Spleen (tissue), 7 donors: Measurements from ENCODE around the gene CD82.

Experiments used
- POLR2A ChIP-seq, 3 donors: fragments of 450-650 bp; IDR thresholded peaks; one replicate each; pipeline ENCODE4 v1.5.1; 2017; ENCODE audit warnings: antibody characterized with exemption in 3 of 3, mild to moderate bottlenecking in 1 of 3
- TF ChIP-seq, protein P1 (sequence below), 11 experiments: fragments of 200-600 bp in 7 of 11; fragments of 450-650 bp in 4 of 11; sonication (generic) in 4 of 11; IDR thresholded peaks in 8 of 11; conservative IDR thresholded peaks in 3 of 11; 1 replicate in 7 of 11; 2 replicates in 4 of 11; pipeline versions ENCODE4 v1.4.0 to v1.8.0; 2016 to 2021; ENCODE audit warnings: antibody characterized with exemption in 11 of 11, inconsistent platforms in 4 of 11, mild to moderate bottlenecking in 1 of 11
- donor health status: DM: no; HTN: no; CAD: no; lungs with moderate emphysema.
- donor health status: DM: no; HTN: no; CAD: no.
- donor health status: DM: no; HTN: no; CAD: no.

DNA sequence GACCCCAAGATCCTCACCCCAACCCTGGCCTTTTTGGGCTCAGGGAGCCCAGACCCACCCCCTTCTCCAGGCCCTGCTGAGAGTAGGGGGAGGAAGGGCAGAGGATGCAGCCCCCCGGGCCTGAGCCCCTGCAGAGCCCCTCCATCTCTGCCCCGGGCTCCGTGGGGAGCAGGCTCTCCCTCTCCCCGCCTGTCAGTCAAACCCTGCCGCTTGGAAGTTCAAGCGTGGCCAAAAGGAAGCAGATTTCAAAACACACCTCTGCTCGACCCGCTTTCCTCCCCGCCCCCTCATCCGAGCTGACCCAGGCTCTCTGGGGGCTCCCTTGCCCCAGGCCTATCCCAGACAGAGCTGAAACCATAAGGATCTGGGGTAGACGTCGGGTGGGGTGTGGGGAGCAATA is 39.0 kb upstream of the CD82 start:
- TF ChIP-seq, protein P1, sequence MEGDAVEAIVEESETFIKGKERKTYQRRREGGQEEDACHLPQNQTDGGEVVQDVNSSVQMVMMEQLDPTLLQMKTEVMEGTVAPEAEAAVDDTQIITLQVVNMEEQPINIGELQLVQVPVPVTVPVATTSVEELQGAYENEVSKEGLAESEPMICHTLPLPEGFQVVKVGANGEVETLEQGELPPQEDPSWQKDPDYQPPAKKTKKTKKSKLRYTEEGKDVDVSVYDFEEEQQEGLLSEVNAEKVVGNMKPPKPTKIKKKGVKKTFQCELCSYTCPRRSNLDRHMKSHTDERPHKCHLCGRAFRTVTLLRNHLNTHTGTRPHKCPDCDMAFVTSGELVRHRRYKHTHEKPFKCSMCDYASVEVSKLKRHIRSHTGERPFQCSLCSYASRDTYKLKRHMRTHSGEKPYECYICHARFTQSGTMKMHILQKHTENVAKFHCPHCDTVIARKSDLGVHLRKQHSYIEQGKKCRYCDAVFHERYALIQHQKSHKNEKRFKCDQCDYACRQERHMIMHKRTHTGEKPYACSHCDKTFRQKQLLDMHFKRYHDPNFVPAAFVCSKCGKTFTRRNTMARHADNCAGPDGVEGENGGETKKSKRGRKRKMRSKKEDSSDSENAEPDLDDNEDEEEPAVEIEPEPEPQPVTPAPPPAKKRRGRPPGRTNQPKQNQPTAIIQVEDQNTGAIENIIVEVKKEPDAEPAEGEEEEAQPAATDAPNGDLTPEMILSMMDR (IDR thresholded peaks at IDR 0.05 in 8 of 11, conservative IDR thresholded peaks at IDR 0.05 in 3 of 11), result no peak
- TF ChIP-seq POLR2A (IDR thresholded peaks at IDR 0.05), result no peak
